ENCODE measurements around the gene REX1BD.

GRCh38 chr19:18566953-18567352 is 21.6 kb upstream of the REX1BD start:
- TF ChIP-seq, protein P1, sequence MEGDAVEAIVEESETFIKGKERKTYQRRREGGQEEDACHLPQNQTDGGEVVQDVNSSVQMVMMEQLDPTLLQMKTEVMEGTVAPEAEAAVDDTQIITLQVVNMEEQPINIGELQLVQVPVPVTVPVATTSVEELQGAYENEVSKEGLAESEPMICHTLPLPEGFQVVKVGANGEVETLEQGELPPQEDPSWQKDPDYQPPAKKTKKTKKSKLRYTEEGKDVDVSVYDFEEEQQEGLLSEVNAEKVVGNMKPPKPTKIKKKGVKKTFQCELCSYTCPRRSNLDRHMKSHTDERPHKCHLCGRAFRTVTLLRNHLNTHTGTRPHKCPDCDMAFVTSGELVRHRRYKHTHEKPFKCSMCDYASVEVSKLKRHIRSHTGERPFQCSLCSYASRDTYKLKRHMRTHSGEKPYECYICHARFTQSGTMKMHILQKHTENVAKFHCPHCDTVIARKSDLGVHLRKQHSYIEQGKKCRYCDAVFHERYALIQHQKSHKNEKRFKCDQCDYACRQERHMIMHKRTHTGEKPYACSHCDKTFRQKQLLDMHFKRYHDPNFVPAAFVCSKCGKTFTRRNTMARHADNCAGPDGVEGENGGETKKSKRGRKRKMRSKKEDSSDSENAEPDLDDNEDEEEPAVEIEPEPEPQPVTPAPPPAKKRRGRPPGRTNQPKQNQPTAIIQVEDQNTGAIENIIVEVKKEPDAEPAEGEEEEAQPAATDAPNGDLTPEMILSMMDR (IDR thresholded peaks at IDR 0.05; ENCODE audit: low read depth, low read length, missing input control) = no peak
- TF ChIP-seq JUND (IDR thresholded peaks at IDR 0.05) = no peak
- TF ChIP-seq, protein P2, sequence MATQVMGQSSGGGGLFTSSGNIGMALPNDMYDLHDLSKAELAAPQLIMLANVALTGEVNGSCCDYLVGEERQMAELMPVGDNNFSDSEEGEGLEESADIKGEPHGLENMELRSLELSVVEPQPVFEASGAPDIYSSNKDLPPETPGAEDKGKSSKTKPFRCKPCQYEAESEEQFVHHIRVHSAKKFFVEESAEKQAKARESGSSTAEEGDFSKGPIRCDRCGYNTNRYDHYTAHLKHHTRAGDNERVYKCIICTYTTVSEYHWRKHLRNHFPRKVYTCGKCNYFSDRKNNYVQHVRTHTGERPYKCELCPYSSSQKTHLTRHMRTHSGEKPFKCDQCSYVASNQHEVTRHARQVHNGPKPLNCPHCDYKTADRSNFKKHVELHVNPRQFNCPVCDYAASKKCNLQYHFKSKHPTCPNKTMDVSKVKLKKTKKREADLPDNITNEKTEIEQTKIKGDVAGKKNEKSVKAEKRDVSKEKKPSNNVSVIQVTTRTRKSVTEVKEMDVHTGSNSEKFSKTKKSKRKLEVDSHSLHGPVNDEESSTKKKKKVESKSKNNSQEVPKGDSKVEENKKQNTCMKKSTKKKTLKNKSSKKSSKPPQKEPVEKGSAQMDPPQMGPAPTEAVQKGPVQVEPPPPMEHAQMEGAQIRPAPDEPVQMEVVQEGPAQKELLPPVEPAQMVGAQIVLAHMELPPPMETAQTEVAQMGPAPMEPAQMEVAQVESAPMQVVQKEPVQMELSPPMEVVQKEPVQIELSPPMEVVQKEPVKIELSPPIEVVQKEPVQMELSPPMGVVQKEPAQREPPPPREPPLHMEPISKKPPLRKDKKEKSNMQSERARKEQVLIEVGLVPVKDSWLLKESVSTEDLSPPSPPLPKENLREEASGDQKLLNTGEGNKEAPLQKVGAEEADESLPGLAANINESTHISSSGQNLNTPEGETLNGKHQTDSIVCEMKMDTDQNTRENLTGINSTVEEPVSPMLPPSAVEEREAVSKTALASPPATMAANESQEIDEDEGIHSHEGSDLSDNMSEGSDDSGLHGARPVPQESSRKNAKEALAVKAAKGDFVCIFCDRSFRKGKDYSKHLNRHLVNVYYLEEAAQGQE (IDR thresholded peaks at IDR 0.05) = no peak
- TF ChIP-seq GABPA (IDR thresholded peaks at IDR 0.05 in 1 of 2, conservative IDR thresholded peaks at IDR 0.05 in 1 of 2) = no peak
- TF ChIP-seq TAF1 (conservative IDR thresholded peaks at IDR 0.05) = no peak
- no peak for TF ChIP-seq HNF4G (IDR thresholded peaks at IDR 0.05)
- TF ChIP-seq RAD21 (IDR thresholded peaks at IDR 0.05) = no peak
- TF ChIP-seq YY1 (IDR thresholded peaks at IDR 0.05) = no peak
- TF ChIP-seq SP1 (IDR thresholded peaks at IDR 0.05) = no peak
- TF ChIP-seq, protein P3, sequence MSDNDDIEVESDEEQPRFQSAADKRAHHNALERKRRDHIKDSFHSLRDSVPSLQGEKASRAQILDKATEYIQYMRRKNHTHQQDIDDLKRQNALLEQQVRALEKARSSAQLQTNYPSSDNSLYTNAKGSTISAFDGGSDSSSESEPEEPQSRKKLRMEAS (IDR thresholded peaks at IDR 0.05) = no peak
- TF ChIP-seq NR2F2 (IDR thresholded peaks at IDR 0.05) = no peak

All from liver (tissue), 3 donors.